Activated CD4-positive, alpha-beta T cell treated with anti-CD3 and anti-CD28 coated beads for 1 hour (primary cell): ENCODE data around the gene HSPA12B.
"Not testable (repeated sequence)": the region's sequence is repeated elsewhere in the genome, so short reads cannot be mapped to it uniquely, and the experiment has no call there.

ENCODE experiments used
- DNase-seq: peaks from one replicate; pipeline ENCODE4 v3.0.0-alpha.2; 2020

HSPA12B gene

GRCh38 chr20:3789201-3789600 is 56.7 kb downstream of the HSPA12B start:
- not testable (repeated sequence) for DNase-seq

- not testable (repeated sequence) for DNase-seq
Measured at GRCh38 chr20:3794168-3794567, 61.7 kb downstream of the HSPA12B start.

- no peak for DNase-seq
Measured at GRCh38 chr20:3794701-3795420, 62.4 kb downstream of the HSPA12B start.

- DNase-seq = peak; percentile 83
Measured at GRCh38 chr20:3795511-3796468, 63.3 kb downstream of the HSPA12B start, which contains the start of gene CDC25B. Gene CDC25B, plus strand, starts transcription at chr20:3796310. Its CDS starts 222 bp downstream, at chr20:3796532.

GRCh38 chr20:3796477-3797225 is 64.2 kb downstream of the HSPA12B start:
- DNase-seq = no peak

GRCh38 chr20:3797226-3797545 is 64.7 kb downstream of the HSPA12B start:
- DNase-seq = no peak

- DNase-seq = no peak
Measured at GRCh38 chr20:3797592-3798372, 65.3 kb downstream of the HSPA12B start.

GRCh38 chr20:3798373-3798768 is 65.9 kb downstream of the HSPA12B start:
- DNase-seq = no peak

- DNase-seq = no peak
Measured at GRCh38 chr20:3798908-3799248, 66.4 kb downstream of the HSPA12B start.

GRCh38 chr20:3800256-3800877 is 67.9 kb downstream of the HSPA12B start:
- no peak for DNase-seq

- DNase-seq = no peak
Measured at GRCh38 chr20:3800878-3801260, 68.4 kb downstream of the HSPA12B start.

GRCh38 chr20:3801299-3801698 is 68.8 kb downstream of the HSPA12B start:
- no peak for DNase-seq

GRCh38 chr20:3801846-3802245 is 69.4 kb downstream of the HSPA12B start:
- no peak for DNase-seq
